Measurements from ENCODE around the gene SERBP1. TPM values are rescaled to one million over a fixed set of nuclear protein-coding genes. Genes with fewer than 3 reads are reported as not detected.

Gene SERBP1
- total RNA-seq, 1 donor from 2014 or later: 125 TPM

DNA sequence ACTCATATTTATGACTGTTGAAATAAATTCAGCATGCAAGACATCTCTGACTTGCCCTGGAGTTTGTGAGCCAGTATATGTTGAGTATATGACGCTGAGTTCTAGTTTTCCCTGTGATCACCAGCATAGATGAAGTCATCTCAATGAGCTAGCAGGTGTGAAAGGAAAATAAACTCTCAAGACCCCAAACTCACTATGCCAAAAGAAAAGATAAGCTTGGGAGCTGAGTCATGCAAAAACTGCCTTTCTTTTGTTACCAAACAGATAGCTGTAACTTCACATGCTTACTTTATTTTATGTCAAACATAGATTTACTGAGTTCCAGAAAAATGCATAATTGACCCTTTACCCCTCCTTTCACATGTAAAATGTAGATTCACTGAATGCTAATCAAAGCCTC lies 52.9 kb downstream of the SERBP1 start:
- Histone ChIP-seq H3K4me3 (no peak overlapping the region), H3K27me3 (ENCODE audit: low read depth) (no peaks in the 10 kb centered on the region), H3K9me3 (replicated peaks) (no peaks in the 10 kb centered on the region), H3K36me3 (no peaks in the 10 kb centered on the region), H3K4me1 (no peaks in the 10 kb centered on the region), H3K27ac (replicated peaks) (no peak overlapping the region)
- TF ChIP-seq, protein P1, sequence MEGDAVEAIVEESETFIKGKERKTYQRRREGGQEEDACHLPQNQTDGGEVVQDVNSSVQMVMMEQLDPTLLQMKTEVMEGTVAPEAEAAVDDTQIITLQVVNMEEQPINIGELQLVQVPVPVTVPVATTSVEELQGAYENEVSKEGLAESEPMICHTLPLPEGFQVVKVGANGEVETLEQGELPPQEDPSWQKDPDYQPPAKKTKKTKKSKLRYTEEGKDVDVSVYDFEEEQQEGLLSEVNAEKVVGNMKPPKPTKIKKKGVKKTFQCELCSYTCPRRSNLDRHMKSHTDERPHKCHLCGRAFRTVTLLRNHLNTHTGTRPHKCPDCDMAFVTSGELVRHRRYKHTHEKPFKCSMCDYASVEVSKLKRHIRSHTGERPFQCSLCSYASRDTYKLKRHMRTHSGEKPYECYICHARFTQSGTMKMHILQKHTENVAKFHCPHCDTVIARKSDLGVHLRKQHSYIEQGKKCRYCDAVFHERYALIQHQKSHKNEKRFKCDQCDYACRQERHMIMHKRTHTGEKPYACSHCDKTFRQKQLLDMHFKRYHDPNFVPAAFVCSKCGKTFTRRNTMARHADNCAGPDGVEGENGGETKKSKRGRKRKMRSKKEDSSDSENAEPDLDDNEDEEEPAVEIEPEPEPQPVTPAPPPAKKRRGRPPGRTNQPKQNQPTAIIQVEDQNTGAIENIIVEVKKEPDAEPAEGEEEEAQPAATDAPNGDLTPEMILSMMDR (IDR thresholded peaks at IDR 0.05; ENCODE audit: borderline replicate concordance): no peak
- intact Hi-C loops (cut with micrococcal nuclease): no loop called here
- DNase-seq: no peak

DNA sequence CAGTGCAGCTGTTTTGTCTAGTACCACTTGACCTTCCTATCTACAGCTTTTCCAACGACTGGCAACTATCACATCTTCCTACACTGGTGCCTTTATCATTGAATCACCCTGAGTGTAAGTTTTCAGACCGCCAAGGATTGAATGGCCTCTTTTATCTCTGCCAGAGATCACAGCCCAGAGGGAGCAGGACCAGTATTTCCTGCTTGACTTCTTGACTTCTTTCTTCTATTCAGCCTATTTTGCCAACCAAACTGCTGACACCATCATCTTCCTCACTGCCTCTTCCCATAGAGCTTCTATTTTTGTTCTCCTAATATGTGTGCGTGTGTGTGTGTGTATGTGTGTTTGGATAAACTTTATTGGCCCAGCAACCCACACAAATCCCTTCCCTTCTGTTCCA lies 53.8 kb downstream of the SERBP1 start:
- H3K4me3 ChIP-seq: no peak overlapping the region
- no peak overlapping the region for H3K27ac ChIP-seq (replicated peaks)
- no peaks in the 10 kb centered on the region for H3K27me3 ChIP-seq (ENCODE audit: low read depth)
- TF ChIP-seq, protein P1 (IDR thresholded peaks at IDR 0.05; ENCODE audit: borderline replicate concordance): no peak
- no peak for DNase-seq
- H3K9me3 ChIP-seq (replicated peaks): no peaks in the 10 kb centered on the region
- intact Hi-C loops (cut with micrococcal nuclease): no loop called here
- no peaks in the 10 kb centered on the region for H3K36me3 ChIP-seq
- no peaks in the 10 kb centered on the region for H3K4me1 ChIP-seq

DNA sequence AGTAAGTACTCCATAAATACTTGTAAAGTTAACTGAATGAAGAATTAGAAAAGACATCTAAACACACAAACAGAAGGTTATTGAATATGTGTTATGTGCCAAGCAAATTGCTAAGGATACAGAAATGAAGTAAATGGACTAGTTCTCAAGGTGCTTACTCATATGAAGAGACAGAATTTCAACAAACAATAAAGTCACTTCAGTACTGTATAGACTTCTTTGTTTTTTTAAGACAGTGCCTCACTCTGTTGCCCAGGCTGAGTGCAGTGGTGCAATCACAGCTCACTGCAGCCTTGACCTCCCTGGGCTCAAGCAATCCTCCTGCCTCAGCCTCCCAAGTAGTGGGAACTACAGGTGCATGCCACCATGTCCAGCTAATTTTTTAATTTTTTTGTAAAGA lies 57.3 kb downstream of the SERBP1 start:
- no peaks in the 10 kb centered on the region for H3K9me3 ChIP-seq (replicated peaks)
- DNase-seq: no peak
- intact Hi-C loops (cut with micrococcal nuclease): no loop called here
- H3K27ac ChIP-seq (replicated peaks): no peak overlapping the region
- H3K36me3 ChIP-seq: no peaks in the 10 kb centered on the region
- TF ChIP-seq, protein P1 (IDR thresholded peaks at IDR 0.05; ENCODE audit: borderline replicate concordance): no peak
- no peaks in the 10 kb centered on the region for H3K27me3 ChIP-seq (ENCODE audit: low read depth)
- H3K4me3 ChIP-seq: no peak overlapping the region
- H3K4me1 ChIP-seq: peaks cover under 1% of the 10 kb centered on the region

DNA sequence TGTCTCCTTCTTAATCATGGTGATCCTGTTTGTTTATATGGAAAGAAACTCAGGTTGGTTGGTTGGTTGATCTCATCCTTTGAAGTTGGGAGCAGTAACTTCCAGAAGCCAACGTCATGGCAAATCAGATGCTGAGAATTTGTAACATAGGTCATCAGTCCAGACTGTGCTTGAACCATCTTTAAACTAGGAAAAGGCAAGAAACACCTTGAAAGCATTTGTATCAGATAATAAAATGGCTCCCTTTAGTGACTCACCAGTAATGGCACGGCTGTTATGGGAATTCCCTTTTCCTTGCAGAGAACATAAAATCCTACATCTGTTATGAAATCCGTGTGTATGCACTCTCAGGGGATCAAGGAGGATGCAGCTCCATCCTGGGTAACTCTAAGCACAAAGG lies 58.1 kb downstream of the SERBP1 start:
- H3K36me3 ChIP-seq: no peaks in the 10 kb centered on the region
- H3K27ac ChIP-seq (replicated peaks): no peak overlapping the region
- no peak for DNase-seq
- no peak overlapping the region for H3K4me3 ChIP-seq
- TF ChIP-seq, protein P1 (IDR thresholded peaks at IDR 0.05; ENCODE audit: borderline replicate concordance): no peak
- intact Hi-C loops (cut with micrococcal nuclease): no loop called here
- no peaks in the 10 kb centered on the region for H3K9me3 ChIP-seq (replicated peaks)
- H3K4me1 ChIP-seq: peaks cover 5% of the 10 kb centered on the region
- H3K27me3 ChIP-seq (ENCODE audit: low read depth): no peaks in the 10 kb centered on the region

DNA sequence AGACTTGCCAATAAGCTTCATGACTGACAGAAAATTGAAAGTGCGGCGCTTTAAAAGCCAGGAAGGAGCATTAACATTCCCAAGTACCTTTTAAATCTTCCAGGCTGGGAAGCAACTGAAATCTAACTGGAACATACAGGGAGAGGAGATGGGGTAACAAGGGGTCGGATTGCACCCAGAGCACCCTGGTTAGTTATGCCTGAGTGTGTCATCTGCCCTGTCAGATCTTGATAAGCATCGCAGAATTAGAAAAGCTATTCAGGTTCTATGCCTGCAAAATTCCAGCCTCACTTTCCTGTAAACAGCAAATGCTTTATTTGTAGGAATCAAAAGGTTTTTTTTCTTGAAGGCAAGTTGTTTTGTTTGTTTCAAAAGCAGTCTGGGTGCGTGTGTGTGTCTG lies 58.5 kb downstream of the SERBP1 start:
- no peaks in the 10 kb centered on the region for H3K36me3 ChIP-seq
- intact Hi-C loops (cut with micrococcal nuclease): no loop called here
- H3K4me1 ChIP-seq: peaks cover 5% of the 10 kb centered on the region
- H3K4me3 ChIP-seq: no peak overlapping the region
- no peak for DNase-seq
- no peaks in the 10 kb centered on the region for H3K9me3 ChIP-seq (replicated peaks)
- H3K27me3 ChIP-seq (ENCODE audit: low read depth): no peaks in the 10 kb centered on the region
- no peak overlapping the region for H3K27ac ChIP-seq (replicated peaks)
- TF ChIP-seq, protein P1 (IDR thresholded peaks at IDR 0.05; ENCODE audit: borderline replicate concordance): no peak

DNA sequence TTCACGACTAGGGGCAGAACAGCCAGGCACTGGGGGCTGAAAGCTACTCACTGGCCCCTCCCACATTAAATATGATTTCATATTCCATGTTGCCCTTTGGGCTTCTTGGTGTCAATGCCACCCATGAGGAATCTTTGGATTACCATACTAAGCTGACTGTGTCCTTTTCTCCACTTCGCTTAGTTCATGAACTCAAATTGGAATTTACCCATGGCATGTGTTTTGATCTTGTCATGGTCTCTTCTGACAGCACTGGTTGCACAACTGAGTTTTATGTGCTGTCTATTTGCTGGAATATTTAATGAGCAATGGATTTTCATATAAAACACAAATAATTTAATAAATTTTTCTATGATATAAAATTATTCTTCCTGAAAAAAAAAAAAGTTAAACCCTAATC lies 59.2 kb downstream of the SERBP1 start:
- H3K36me3 ChIP-seq: no peaks in the 10 kb centered on the region

More for the DNA sequence above, 59.2 kb downstream of the SERBP1 start:
- TF ChIP-seq, protein P1 (IDR thresholded peaks at IDR 0.05; ENCODE audit: borderline replicate concordance): no peak
- no peaks in the 10 kb centered on the region for H3K27me3 ChIP-seq (ENCODE audit: low read depth)
- H3K4me1 ChIP-seq: peaks cover 5% of the 10 kb centered on the region
- H3K4me3 ChIP-seq: no peak overlapping the region
- DNase-seq: no peak
- no peaks in the 10 kb centered on the region for H3K9me3 ChIP-seq (replicated peaks)
- intact Hi-C loops (cut with micrococcal nuclease): no loop called here
- no peak overlapping the region for H3K27ac ChIP-seq (replicated peaks)
